Thyroid gland (tissue), 4 donors: Measurements from ENCODE around the gene ITGA8. TPM values are rescaled to one million over a fixed set of nuclear protein-coding genes. Genes with fewer than 3 reads are reported as not detected.
A peak's percentile ranks its signal among the peaks of the same experiment; 100 is the strongest.

Experiments used
- DNase-seq, 2 donors: peaks; one replicate each; pipeline ENCODE4 v3.0.0-alpha.2; 2019
- H3K27ac ChIP-seq, 3 donors: fragments of 200-600 bp; sonication (generic); 1 replicate in 2 of 3; 2 replicates in 1 of 3; pipeline ENCODE4 v1.5.1; 2016 to 2019; ENCODE audit warnings: mild to moderate bottlenecking in 1 of 3, moderate library complexity in 1 of 3
- H3K27me3 ChIP-seq: fragments of 200-600 bp; sonication (generic); one replicate; pipeline ENCODE4 v1.5.1; 2019
- H3K36me3 ChIP-seq, 2 donors: fragments of 200-600 bp; sonication (generic); one replicate each; pipeline ENCODE4 v1.5.1; 2016 to 2019
- H3K4me1 ChIP-seq, 2 donors: fragments of 200-600 bp; sonication (generic); one replicate each; pipeline ENCODE4 v1.5.1; 2017 to 2019
- H3K4me3 ChIP-seq, 3 donors: fragments of 200-600 bp; sonication (generic); replicated peaks in 1 of 3; 1 replicate in 2 of 3; 2 replicates in 1 of 3; pipeline ENCODE4 v1.5.1; 2016; ENCODE audit warnings: mild to moderate bottlenecking in 1 of 3
- H3K9me3 ChIP-seq: fragments of 200-600 bp; sonication (generic); one replicate; pipeline ENCODE4 v1.5.1; 2017
- CTCF ChIP-seq, 6 experiments: fragments of 200-600 bp in 3 of 6; fragments of 450-650 bp in 3 of 6; sonication (generic) in 3 of 6; IDR thresholded peaks; one replicate each; pipeline ENCODE4 v1.5.1; 2016 to 2019; ENCODE audit warnings: antibody characterized with exemption in 6 of 6, mild to moderate bottlenecking in 2 of 6, inconsistent platforms in 1 of 6, moderate library complexity in 1 of 6
- POLR2A ChIP-seq, 2 donors: fragments of 450-650 bp; IDR thresholded peaks; one replicate each; pipeline ENCODE4 v1.6.1; 2017; ENCODE audit warnings: antibody characterized with exemption in 2 of 2, mild to moderate bottlenecking in 2 of 2, moderate library complexity in 1 of 2
- WGBS, 2 donors: methylation state at CpG; one replicate each; pipeline ENCODE4 v1.1.5; 2017; 5-methylcytosine and 5-hydroxymethylcytosine counted together
- intact Hi-C: fragments of 100-400 bp; cut with DNase I; formaldehyde crosslinking; loops from one replicate; pipeline ENCODE4 v1.15.1; 2023
- total RNA-seq, 4 donors: library from RNA; depleted of rRNA; stranded (reverse); fragments of >200 nt; gene quantifications; one replicate each; pipeline ENCODE4 v1.2.3, GENCODE V29; 2016

ITGA8 gene
- total RNA-seq, 4 donors from 2014 or later = 4.6 to 14.8 (median 4.9) TPM

- 87 to 89% methylated on average over 7 of the region's 7 CpGs for WGBS, 2 donors
- H3K27ac ChIP-seq = no peak overlapping the region
Measured at GRCh38 chr10:15491856-15492642, 227.7 kb downstream of the ITGA8 start.

GRCh38 chr10:15489431-15489830 lies 230.3 kb downstream of the ITGA8 start:
- H3K4me1 ChIP-seq = peaks cover 0 to 3% of the 10 kb centered on the region in 2 donors
- WGBS, 2 donors = 93 to 99% methylated on average over 3 of the region's 3 CpGs

More at GRCh38 chr10:15491856-15492642, 227.7 kb downstream of the ITGA8 start:
- no peaks in the 10 kb centered on the region for H3K9me3 ChIP-seq
- no peaks in the 10 kb centered on the region for H3K36me3 ChIP-seq
- H3K4me3 ChIP-seq = no peak overlapping the region
- TF ChIP-seq POLR2A (IDR thresholded peaks at IDR 0.05) (no peak), CTCF (IDR thresholded peaks at IDR 0.05) (no peak)
- no peaks in the 10 kb centered on the region for H3K4me1 ChIP-seq
- no peaks in the 10 kb centered on the region for H3K27me3 ChIP-seq
- intact Hi-C loops = no loop called here
- DNase-seq = no peak

GRCh38 chr10:15487376-15487775 lies 232.3 kb downstream of the ITGA8 start:
- peaks cover 0 to 3% of the 10 kb centered on the region in 2 donors for H3K4me1 ChIP-seq
- H3K4me3 ChIP-seq = no peak overlapping the region
- TF ChIP-seq POLR2A (IDR thresholded peaks at IDR 0.05) = no peak
- no peak for TF ChIP-seq CTCF (IDR thresholded peaks at IDR 0.05)
- H3K27me3 ChIP-seq = no peaks in the 10 kb centered on the region
- H3K36me3 ChIP-seq = no peaks in the 10 kb centered on the region
- no peak overlapping the region for H3K27ac ChIP-seq
- 55 to 58% methylated on average over 4 of the region's 4 CpGs for WGBS, 2 donors
- intact Hi-C loops = no loop called here
- no peak for DNase-seq
- no peaks in the 10 kb centered on the region for H3K9me3 ChIP-seq

More at GRCh38 chr10:15489431-15489830, 230.3 kb downstream of the ITGA8 start:
- TF ChIP-seq POLR2A (IDR thresholded peaks at IDR 0.05) = no peak
- TF ChIP-seq CTCF (IDR thresholded peaks at IDR 0.05) = no peak
- intact Hi-C loops = no loop called here
- Histone ChIP-seq H3K27ac (no peak overlapping the region), H3K9me3 (no peaks in the 10 kb centered on the region), H3K36me3 (no peaks in the 10 kb centered on the region), H3K4me3 (no peak overlapping the region), H3K27me3 (no peaks in the 10 kb centered on the region)
- DNase-seq = no peak

- no peak for TF ChIP-seq POLR2A (IDR thresholded peaks at IDR 0.05)
- no peak for TF ChIP-seq CTCF (IDR thresholded peaks at IDR 0.05)
- DNase-seq = no peak
- Histone ChIP-seq H3K36me3 (no peaks in the 10 kb centered on the region), H3K27ac (no peak overlapping the region), H3K4me1 (peaks cover 0 to 3% of the 10 kb centered on the region in 2 donors), H3K27me3 (no peaks in the 10 kb centered on the region), H3K4me3 (no peak overlapping the region), H3K9me3 (no peaks in the 10 kb centered on the region)
- intact Hi-C loops = no loop called here
- WGBS, 2 donors = 29 to 34% methylated on average over 4 of the region's 4 CpGs
Measured at GRCh38 chr10:15486404-15486803, 233.3 kb downstream of the ITGA8 start.

- no peak overlapping the region for H3K4me3 ChIP-seq
- no peak overlapping the region for H3K27ac ChIP-seq
- H3K27me3 ChIP-seq = no peaks in the 10 kb centered on the region
- H3K9me3 ChIP-seq = no peaks in the 10 kb centered on the region
- TF ChIP-seq CTCF (IDR thresholded peaks at IDR 0.05) (no peak), POLR2A (IDR thresholded peaks at IDR 0.05) (no peak)
- DNase-seq = peak; percentile 6 to 10
- peaks cover 0 to 3% of the 10 kb centered on the region in 2 donors for H3K4me1 ChIP-seq
- intact Hi-C loops = no loop called here
- 57 to 67% methylated on average over 5 of the region's 5 CpGs for WGBS, 2 donors
- no peaks in the 10 kb centered on the region for H3K36me3 ChIP-seq
Measured at GRCh38 chr10:15485684-15486316, 233.9 kb downstream of the ITGA8 start.
